ENCODE measurements around the gene SLC4A7.
A peak's percentile ranks its signal among the peaks of the same experiment; 100 is the strongest.
"Not testable (repeated sequence)": the region's sequence is repeated elsewhere in the genome, so short reads cannot be mapped to it uniquely, and the experiment has no call there.

The SLC4A7 gene

DNA sequence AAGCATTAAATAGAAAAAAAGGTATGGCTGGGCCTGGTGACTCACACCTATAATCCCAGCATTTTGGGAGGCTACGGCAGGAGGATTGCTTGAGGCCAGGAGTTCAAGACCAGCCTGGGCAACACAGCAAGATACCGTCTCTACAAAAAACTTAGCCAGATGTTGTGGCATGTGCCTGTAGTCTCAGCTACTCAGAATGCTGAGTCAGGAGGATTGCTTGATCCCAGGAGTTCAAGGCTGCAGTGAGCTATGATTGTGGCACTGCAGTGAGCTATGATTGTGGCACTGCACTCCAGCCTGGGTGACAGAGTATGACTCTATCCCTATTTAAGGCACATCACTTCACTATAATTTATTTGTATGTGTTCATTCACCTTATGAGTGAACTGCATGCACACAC, 54.3 kb downstream of the SLC4A7 start:
- DNase-seq (ENCODE audit: low read depth in 2 of 2): no peak

DNA sequence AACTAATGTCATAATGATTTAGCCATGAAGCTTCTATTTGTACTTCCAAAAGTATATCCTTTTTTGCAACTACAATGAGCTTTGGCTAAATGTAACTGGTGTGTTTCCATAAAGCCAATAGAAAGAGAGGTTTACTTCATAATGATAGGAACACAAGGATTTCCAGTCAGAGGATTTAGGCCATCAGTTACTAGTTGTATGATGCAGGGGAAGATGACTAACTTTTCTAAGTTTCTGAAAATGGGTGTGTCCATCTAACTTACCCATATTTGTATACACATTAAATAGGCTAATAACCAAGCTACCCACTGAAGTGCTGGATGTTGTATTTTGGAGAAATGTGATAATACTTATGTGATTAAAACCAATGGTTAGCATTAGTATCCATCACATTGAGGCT, 55.7 kb downstream of the SLC4A7 start:
- no peak for DNase-seq (ENCODE audit: low read depth in 2 of 2)

DNA sequence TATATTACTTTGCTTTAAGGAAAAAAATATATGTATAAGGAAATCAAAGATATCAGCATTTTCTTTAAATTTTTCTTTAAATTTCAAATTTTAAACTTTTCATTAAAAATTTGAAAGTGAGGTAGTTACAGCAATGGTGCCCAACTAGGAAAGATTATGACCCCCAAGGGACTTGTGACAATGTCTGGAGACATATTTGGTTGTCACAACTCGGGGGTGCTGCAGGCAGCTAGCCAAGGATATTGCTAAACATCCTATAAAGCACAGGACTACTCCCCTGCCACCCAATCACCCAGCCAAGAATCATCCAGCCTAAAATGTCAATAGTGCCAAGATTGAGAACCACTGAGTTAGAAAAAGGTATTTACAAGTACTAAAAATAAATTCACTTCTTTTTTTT, 57.3 kb downstream of the SLC4A7 start:
- DNase-seq (ENCODE audit: low read depth in 2 of 2): no peak

DNA sequence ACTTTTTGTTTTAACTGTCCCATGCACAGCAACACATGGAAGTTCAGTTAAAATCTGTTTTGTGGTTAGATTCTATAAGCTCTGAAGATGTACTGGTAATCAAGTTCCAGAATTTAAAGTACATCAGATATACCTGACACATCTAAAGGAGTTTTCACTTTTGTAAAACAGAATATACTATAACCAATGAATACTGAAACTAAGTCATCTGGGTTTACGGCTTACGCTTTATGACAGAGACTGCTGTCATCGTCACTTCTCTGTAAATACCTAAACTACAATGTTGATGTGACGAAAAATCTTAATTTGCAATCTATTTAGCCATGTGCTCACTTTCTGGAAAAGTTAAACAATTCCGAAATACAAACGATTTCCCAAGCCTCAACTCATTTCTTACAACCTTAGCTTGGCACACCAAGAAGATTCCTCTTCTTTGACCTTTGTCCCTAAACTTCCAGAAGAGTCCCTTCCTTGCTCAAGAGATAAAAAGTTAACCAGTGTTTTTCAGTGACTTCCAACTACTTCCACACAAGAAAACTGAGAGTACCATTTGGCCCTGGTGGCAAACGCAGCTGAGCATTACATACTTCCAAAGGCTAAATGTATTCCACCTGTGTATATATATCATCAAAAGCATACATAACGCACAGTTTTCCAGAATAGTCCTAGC, 58.2 kb downstream of the SLC4A7 start:
- no peak for DNase-seq (ENCODE audit: low read depth in 2 of 2)

DNA sequence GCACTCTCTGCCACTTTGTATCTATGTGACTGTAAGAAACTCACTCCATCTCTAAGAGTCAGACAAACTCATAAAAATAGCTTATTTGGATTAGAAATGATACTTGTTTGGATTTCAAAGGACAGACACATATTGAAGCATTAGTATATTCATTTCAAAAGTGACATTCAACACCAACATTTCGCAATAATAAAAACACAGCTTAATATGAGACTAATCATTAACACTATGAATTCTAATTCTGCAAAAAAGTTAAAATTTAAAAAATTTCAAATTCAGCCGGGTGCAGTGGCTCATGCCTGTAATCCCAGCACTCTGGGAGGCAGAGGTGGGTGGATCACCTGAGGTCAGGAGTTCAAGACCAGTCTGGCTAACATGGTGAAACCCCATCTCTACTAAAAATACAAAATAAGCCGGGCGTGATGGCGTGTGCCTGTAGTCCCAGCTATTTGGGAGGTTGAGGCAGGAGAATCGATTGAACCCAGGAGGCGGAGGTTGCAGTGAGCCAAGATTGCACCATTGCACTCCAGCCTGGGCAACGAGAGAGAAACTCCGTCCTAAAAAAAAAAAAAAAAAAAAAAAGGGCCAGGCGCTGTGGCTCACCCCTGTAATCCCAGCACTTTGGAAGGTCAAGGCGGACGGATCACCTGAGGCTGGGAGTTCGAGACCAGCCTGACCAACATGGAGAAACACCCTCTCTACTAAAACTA, 59.2 kb downstream of the SLC4A7 start:
- not testable (repeated sequence) for DNase-seq (ENCODE audit: low read depth in 2 of 2)

DNA sequence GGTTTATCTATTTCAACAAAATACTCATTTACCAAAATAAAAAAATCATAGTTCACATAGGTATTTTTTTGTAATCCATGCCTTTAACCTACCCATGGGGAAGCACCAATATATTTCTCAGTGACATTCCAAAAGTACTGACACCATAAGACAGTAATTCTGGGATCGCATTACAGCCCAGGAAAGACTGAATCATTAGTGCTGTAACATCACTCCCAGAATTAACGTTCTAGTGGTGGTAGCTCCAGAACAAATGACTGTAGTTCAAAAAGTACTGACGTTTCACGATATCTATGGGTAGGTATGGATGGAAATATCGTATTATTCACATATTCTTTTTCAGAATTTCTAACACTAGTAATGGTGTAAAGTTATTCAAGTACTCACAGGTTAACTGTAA, 60.7 kb downstream of the SLC4A7 start:
- no peak for DNase-seq (ENCODE audit: low read depth in 2 of 2)

DNA sequence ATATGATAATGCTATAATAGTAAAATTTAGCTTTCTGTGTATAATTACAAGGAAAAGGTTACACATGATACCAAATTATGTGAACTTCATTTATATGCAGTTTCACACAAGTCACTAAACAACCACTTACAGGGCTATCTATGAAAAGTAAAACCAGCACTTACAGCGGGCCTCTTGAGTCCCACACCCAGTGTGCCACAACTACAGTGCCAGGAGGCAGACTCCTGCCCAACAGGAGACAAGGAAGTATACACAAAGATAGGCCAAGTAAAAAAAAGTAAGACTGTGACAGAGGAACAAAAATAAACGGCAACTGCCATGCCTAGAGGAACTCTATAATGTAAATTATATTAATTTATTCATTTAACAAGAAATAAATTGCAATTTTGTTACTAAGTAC, 61.6 kb downstream of the SLC4A7 start:
- DNase-seq (ENCODE audit: low read depth in 2 of 2): no peak

DNA sequence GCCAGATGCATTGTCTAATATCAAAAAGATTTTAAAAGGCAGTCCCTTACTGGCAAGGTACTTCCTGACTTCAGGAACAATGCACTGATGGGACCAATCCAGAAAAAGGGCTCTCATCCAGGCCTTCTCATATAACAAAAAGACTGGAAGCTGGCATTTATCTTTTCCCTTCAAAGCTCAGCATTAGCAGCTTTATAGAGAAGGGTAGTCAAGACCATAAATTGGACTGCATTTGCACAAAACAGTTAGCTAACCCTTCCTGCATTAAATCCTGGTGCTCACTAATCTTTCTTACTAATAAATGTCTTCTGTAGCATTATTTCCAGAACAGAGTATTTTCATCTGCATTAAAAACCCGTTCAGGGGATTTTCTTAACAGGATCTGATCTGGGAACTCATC, 69.0 kb downstream of the SLC4A7 start:
- DNase-seq (ENCODE audit: low read depth in 2 of 2): no peak

DNA sequence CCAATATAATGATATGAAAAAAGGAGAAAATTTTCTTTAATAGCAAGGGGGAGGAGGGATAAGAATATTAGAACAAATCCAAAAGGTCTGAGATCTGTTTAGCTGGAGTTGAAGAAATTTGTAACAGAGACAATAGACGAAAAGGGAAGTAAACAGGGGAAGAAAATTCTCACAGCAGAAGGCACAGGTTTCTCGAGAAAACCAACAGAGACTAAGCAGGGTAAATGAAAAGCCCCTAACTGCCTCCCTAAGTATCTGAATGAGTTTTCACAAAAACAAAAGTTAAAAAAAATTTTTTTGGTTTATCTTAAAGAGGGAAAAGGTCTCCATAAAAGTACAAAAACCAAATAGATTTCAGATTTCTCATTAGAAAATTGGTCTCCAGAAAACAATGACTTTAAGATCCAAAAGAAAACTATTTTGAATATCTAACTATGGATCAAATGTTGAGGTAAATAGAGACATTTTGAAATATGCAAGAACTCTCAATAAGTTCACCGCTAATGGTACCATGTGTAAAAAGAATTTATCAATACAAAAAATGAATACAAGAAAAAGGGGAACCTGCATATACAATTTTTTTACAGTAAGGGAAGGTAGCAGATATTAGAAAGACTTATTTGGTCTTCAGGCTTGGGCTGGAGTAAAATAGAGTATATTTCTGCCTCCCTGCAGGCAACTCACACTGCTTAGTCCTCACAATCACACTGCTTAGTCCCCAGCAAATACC, 91.1 kb downstream of the SLC4A7 start:
- no peak for DNase-seq (ENCODE audit: low read depth in 2 of 2)

DNA sequence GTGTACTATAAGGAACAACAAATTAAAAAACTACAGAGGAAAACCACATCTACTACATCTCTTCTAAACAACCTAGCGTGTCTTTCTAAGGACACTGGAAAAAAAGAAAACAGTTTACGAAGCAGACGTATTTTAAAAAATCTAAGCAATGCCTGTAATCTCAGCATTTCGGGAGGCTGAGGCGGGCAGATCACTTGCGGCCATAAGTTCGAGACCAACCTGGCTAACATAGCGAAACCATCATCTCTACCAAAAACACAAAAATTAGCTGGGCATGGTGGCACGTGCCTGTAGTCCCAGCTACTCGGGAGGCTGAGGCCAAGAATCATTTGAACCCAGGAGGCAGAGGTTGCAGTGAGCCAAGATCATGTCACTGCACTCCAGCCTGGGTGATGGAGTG, 91.8 kb downstream of the SLC4A7 start:
- not testable (repeated sequence) for DNase-seq (ENCODE audit: low read depth in 2 of 2)

DNA sequence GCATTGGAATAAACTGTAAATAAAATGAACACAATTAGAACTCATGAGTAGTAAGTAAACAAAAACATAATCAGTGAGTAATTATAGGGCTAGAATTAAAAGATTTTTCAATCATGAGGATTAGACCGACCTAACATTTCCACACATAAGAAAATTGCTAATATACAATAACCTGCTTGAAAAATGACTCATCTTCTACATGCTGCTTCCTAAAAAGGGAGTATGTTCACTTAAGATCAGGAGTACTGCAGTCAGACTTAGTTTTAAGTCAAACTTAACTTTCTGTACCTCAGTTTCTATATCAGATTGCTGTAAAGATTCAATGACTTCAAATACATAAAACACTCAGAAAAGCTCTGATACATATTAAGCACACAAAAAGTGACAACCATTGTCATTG, 92.4 kb downstream of the SLC4A7 start:
- DNase-seq (ENCODE audit: low read depth in 2 of 2): no peak

DNA sequence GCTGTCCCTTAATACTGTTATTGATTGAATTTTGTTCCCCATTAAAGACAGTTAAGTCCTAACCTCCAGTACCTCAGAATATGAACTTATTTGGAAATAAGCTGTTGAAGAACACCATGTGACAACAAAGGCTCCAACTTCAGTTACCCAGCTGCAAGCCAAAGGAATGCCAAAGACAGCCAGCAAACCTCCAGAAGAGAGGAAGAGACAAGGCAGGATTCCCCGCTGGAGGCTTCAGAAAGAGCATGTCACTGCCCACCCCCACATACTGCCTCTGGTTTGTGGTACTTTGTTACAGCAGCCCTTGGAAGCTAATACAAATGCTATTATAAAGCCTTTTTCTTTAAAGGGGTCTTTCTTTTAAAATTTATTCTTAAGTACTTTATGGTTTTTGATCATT, 96.6 kb downstream of the SLC4A7 start:
- no peak for DNase-seq (ENCODE audit: low read depth in 2 of 2)

DNA sequence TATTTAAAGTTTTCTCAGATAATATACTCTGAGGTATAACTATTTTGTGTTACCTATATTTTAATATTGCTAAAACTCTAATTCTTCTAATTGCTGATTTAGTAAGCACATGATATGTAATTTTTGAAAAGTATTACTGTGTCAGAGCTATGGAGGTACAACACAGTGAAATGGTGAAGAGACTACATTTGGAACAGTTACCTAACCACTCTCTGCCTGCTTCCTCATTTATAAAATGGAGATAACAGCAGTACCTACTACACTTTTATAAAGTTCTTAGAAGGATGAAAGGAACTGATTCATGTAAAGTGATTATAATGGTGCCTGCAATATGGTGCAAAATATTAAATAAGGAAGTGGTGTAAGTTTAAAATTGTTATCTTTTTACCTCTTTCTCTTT, 98.7 kb downstream of the SLC4A7 start:
- DNase-seq (ENCODE audit: low read depth in 2 of 2): no peak

DNA sequence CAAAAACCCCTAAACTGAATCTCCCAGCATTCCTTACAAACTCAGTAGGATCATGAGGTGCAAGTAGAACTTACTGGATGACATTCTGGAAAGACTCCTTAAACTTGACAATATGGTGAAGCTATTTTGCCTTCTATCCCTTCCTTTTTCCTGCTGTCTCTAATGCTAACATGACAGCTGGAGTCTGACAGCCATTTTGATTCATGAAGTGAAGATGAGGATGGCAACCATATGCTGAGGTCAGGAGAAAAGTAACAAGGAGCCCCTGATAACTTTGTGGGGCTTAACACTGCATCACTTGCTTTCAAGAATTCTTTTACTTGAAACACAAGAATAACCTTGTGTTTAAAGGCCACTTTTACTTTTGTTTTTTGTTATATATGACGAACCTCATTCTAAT, 100.0 kb downstream of the SLC4A7 start:
- no peak for DNase-seq (ENCODE audit: low read depth in 2 of 2)

DNA sequence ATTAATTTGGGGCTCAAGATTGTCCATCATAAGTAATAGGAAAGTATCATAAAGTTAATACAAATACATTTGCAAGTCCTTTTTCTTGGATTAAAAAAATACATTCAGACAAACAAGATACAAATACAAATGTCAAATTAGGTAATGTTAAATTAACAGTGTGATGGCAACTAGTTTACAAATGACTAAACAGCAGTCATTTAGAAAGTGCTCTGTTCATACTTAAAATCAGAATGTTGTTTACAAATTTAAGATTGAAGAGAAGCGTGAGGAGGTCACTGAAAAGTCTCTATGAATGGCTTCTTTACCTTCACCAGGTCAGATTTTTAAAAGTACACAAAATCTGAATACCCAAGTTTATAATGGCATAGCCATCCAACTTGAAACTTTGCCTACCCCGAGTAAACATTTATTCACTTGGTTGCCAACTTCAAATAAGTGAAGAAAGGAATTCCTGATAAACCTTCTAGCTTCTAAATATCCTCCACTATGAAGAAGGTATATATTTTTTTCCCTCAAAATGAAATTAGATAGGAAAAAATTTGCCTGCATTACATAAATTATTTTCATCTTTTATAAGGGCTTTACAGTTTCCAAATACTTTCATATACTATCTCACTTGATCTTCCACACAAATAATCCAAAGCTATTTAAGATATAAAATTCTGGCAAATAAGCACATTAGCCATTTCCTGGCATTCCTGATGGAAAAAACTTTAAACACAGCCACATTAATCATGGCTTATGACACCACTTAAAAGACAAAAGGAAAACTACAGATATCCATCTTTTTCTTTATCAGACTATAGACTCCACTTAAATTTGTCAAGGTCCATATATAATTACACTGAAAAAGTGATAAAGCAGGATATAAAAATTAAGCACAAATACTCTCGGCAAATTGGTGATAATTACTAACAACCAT, 103.5 kb downstream of the SLC4A7 start:
- no peak for DNase-seq (ENCODE audit: low read depth in 2 of 2)

DNA sequence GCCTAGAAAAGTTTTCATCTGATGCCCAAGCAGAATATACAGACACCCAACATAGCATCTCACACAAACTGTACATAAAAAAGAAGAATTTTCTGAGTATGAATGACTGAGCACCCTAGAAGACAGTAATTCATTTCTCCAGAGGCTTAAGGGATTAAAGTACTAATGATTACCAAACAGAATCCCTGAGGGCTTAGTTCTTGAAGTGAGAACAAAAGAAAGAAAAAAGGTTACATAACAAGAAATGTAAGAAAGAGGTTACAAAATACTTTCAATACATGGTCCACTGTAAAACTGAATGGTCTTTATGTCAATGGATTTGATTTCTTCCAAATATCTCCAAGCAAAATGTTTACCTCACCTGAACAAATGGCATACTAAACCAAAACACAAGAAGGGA, 105.9 kb downstream of the SLC4A7 start:
- no peak for DNase-seq (ENCODE audit: low read depth in 2 of 2)

DNA sequence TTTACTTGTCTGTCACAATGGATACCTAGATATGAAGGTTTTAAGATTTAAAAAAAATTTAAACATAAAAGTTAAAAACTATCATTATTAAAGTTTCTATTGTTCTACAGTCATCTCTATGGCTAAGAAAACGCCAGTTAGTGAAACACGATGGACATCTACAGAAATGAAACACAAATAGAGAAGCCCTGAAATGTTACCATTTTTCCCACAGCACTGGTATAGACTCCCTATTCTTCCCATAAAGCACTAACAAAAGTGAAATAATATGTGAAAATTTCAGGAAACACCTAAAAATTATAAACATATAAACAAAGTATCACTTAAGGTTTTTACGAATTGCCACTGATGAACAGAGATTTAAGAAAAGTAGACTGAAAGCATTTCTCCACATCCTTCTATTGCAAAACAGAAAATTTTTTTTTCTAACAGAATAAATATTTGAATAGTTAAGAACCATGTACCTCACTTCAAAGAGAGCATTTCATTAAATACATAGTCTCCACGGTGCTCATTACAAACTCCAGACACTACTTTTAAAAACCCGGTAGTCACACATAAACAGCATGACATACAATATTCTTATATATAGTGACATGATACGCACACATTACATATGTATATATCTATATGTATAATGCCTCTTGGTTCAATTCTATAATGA, 107.9 kb downstream of the SLC4A7 start:
- no peak for DNase-seq (ENCODE audit: low read depth in 2 of 2)

DNA sequence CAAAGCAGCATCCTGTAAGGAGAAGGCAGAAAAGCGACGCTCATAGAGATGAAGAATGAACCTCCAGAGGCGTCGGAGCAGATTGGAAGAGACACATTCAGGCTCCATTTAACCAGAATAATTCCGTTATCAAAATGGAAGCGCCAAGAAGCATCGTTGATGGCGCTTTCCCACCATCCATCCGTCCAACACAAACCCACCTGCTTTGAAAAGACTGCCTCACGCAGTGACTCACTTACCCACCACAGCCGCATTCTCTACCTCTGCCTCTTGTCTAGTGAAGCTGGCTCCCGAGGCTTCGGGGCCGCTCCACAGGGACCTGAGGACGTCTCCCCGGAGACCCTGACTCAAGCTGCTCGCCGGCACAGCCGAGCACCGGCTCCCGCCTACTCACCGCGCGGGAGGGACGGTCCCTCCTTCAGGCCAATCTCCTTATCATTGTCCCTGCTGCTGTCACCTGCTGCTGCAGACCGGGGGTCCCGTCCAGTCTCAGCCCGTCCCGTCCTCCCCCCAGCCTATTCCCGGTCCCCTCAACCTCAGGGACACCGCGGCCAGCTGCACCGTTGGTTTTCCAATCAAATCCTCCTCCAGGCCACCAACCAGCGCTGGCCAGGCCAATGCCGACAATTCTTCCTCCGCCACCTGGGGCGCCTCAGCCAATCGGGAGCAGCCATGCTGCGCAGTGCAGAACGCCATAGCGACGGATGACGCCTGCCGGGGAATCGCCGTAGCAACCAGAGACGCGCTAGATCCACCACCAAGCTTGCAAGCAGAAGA, 115.2 kb downstream of the SLC4A7 start, which contains the start of gene NEK10:
Gene NEK10 (minus strand): TSS at position 553 of the 777 bp plus-strand sequence. CDS start 16,501 bp downstream, outside the sequence.
- DNase-seq (ENCODE audit: low read depth in 2 of 2): peak; percentile 82 to 83

DNA sequence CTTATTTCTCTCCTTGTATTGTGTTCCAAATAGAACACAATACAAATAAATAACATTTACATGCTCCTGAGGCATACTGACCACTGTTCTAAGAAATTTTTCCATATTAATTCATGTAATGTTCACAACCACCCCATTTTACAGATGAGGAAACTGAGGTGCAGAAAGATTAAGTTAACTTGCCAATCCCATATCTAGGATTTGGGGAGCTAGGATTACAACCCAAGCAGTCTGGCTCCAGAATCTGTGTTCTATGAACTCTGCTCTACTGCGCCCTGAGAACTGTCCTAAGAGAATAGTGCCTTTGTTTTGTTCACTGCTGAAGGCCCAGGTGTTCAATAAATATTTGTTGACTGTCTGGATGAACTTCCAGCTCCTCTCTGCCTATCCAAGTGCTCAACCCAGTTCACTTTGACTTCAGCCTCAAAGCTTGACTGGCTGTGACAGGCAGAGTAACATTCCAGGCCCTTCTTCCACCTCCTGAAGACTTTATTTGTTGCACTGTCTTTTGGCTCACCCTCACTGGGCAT, 118.1 kb downstream of the SLC4A7 start:
- no peak for DNase-seq (ENCODE audit: low read depth in 2 of 2)
